Transverse colon (tissue), 4 donors: ENCODE measurements around the gene LSMEM2. TPM values are rescaled to one million over a fixed set of nuclear protein-coding genes. Genes with fewer than 3 reads are reported as not detected.
A peak's percentile ranks its signal among the peaks of the same experiment; 100 is the strongest.

Experiments
- DNase-seq: peaks from one replicate; pipeline ENCODE4 v3.0.0-alpha.2; 2019
- H3K27ac ChIP-seq, 4 donors: fragments of 200-600 bp; sonication (generic); 2 replicates each; pipeline ENCODE4 v1.5.1; 2016 to 2018; ENCODE audit warnings: inconsistent platforms in 4 of 4
- H3K27me3 ChIP-seq: fragments of 200-600 bp; sonication (generic); 2 replicates; pipeline ENCODE4 v1.5.1; 2017; ENCODE audit warnings: inconsistent platforms
- H3K36me3 ChIP-seq, 4 donors: fragments of 200-600 bp; sonication (generic); 2 replicates each; pipeline ENCODE4 v1.5.1; 2017 to 2019; ENCODE audit warnings: inconsistent platforms in 4 of 4
- H3K4me1 ChIP-seq, 4 donors: fragments of 200-600 bp; sonication (generic); 2 replicates each; pipeline ENCODE4 v1.5.1; 2017 to 2020; ENCODE audit warnings: inconsistent platforms in 4 of 4
- H3K4me3 ChIP-seq, 4 donors: fragments of 200-600 bp; sonication (generic); 1 replicate in 1 of 4; 2 replicates in 3 of 4; pipeline versions ENCODE4 v1.5.1 to v1.6.1; 2017 to 2019; ENCODE audit warnings: inconsistent platforms in 4 of 4
- H3K9me3 ChIP-seq, 2 donors: fragments of 200-600 bp; sonication (generic); 2 replicates each; pipeline ENCODE4 v1.5.1; 2017 to 2019; ENCODE audit warnings: inconsistent platforms in 2 of 2
- CTCF ChIP-seq, 5 experiments: fragments of 200-600 bp in 3 of 5; fragments of 450-650 bp in 2 of 5; sonication (generic) in 3 of 5; IDR thresholded peaks; 1 replicate in 2 of 5; 2 replicates in 3 of 5; pipeline ENCODE4 v1.5.1; 2016 to 2017; ENCODE audit warnings: antibody characterized with exemption in 5 of 5, inconsistent platforms in 3 of 5, mild to moderate bottlenecking in 2 of 5, moderate library complexity in 1 of 5
- EP300 ChIP-seq: sonication (generic); formaldehyde crosslinking; IDR thresholded peaks from one replicate; pipeline ENCODE4 v1.6.1; 2017; ENCODE audit warnings: antibody characterized with exemption, low read depth
- POLR2A ChIP-seq: fragments of 450-650 bp; IDR thresholded peaks from one replicate; pipeline ENCODE4 v1.6.1; 2016; ENCODE audit warnings: antibody characterized with exemption, mild to moderate bottlenecking, moderate library complexity
- POLR2AphosphoS5 ChIP-seq, 3 donors: sonication (generic); formaldehyde crosslinking; IDR thresholded peaks; one replicate each; pipeline ENCODE4 v1.6.1; 2016; ENCODE audit warnings: antibody characterized with exemption in 3 of 3
- whole genome bisulfite sequencing, 2 donors: methylation state at CpG; one replicate each; pipeline ENCODE4 v1.1.5; 2018; ENCODE audit warnings: low coverage in 1 of 2; 5-methylcytosine and 5-hydroxymethylcytosine counted together
- in situ Hi-C, 4 donors: fragments of 200-750 bp; cut with MboI; loops; one replicate each; pipeline versions ENCODE4 v1.15.0 to v1.15.1; 2017; ENCODE audit warnings: low sequenced_read_pairs in 3 of 4, low pct_ligation_motif_present in 1 of 4, low pct_unique_long_range_greater_than_20kb in 1 of 4
- intact Hi-C: fragments of 100-400 bp; cut with DNase I; formaldehyde crosslinking; loops from one replicate; pipeline ENCODE4 v1.15.1; 2023; ENCODE audit warnings: low total_unique reads
- total RNA-seq, 4 donors: library from RNA; depleted of rRNA; stranded (reverse); fragments of >200 nt; gene quantifications; one replicate each; pipeline ENCODE4 v1.1.0, GENCODE V29; 2016

Gene LSMEM2
- total RNA-seq, 4 donors from 2014 or later: not detected

DNA sequence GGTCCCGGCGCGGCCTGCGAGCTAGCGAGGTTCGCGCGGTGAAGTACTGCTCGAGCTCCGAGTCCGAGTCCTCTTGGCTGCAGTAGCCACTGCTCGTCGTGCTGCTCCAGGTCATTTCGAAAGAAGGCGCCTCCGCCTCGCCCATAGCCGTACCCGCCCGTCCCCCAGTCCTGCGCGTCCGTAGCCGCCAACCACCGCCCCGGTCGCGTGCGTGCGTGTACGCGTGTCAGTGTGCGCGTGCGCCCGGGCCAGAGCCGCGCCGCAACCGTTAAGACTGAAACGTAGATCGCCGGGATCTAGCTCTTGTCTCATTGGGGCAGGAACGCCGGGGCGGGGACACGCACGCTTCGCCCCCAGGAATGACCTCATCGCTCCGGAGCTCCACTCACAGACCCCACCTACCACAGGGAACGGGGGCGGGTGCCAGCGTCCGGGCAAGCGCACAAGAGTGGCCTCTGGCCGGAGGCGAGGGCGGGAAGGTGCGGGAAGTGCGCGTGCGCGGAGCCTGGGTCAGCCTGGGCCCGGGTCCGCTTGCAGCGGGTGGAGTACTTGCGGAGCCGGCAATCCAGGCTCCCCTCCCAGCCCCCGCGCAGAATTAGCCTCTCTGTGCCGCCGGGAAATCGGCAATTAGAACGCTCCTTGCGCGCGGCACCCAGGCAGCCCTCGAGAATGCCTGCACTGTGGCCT lies 58.4 kb downstream of the LSMEM2 start:
- DNase-seq: peak; percentile 100
- in situ Hi-C loops: no loop called here
- TF ChIP-seq EP300 (peak; percentile 1), POLR2AphosphoS5 (IDR thresholded peaks at IDR 0.05) (peak; percentile 97 to 98 (median 97)), POLR2A (peak; percentile 92), CTCF (IDR thresholded peaks at IDR 0.05) (no peak)

More for the DNA sequence above, 58.4 kb downstream of the LSMEM2 start:
- H3K36me3 ChIP-seq: no peaks in the 10 kb centered on the region
- H3K27me3 ChIP-seq: no peaks in the 10 kb centered on the region
- peak overlapping the region; percentile 49 to 91 (median 60) for H3K4me3 ChIP-seq
- peaks cover 26 to 74% (median 59%) of the 10 kb centered on the region in 4 donors for H3K4me1 ChIP-seq
- H3K9me3 ChIP-seq: no peaks in the 10 kb centered on the region
- WGBS, 2 donors: 0% methylated on average over 71 of the region's 79 CpGs; no CpG with 5 or more reads in 1 of the 2 donors
- intact Hi-C loops: loop anchor here (10.0 kb wide), 1 partner anchor 1947 kb away; the partner anchor contains the start of gene GLYCTK
- H3K27ac ChIP-seq: peak overlapping the region; percentile 93 to 99 (median 98)

Other genes starting within 250 kb of the LSMEM2 start
- gene RBM5, start 190.2 kb upstream of the LSMEM2 start, total RNA-seq: 100 to 1,000 TPM; 238 to 391 (median 304) TPM
- gene SEMA3F, start 123.8 kb upstream of the LSMEM2 start, total RNA-seq: 10 to 100 TPM in 1 of 4 donors, 1 to 10 TPM in 3; 1.9 to 30.6 (median 3.8) TPM
- not detected for gene GNAT1, start 87.5 kb upstream of the LSMEM2 start, total RNA-seq
- not detected for gene SLC38A3, start 73.8 kb upstream of the LSMEM2 start, total RNA-seq
- gene GNAI2, start 42.9 kb upstream of the LSMEM2 start, total RNA-seq: 100 to 1,000 TPM in 1 of 4 donors, 10 to 100 TPM in 3; 69.6 to 322 (median 74.8) TPM
- gene SEMA3B, start 9.9 kb upstream of the LSMEM2 start, total RNA-seq: 100 to 1,000 TPM in 2 of 4 donors, 10 to 100 TPM in 2; 59.5 to 423 (median 122) TPM
- gene IFRD2, start 13.3 kb downstream of the LSMEM2 start, total RNA-seq: 100 to 1,000 TPM in 1 of 4 donors, 10 to 100 TPM in 3; 44.9 to 183 (median 59.5) TPM
- gene HYAL3, start 20.3 kb downstream of the LSMEM2 start, total RNA-seq: 10 to 100 TPM in 1 of 4 donors, 1 to 10 TPM in 2, under 1 TPM in 1; 0.79 to 11.2 (median 3.8) TPM
- 10 to 100 TPM in 1 of 4 donors, 1 to 10 TPM in 3; 5.2 to 13.0 (median 7.8) TPM for gene NAA80, start 20.3 kb downstream of the LSMEM2 start, total RNA-seq
- 10 to 100 TPM in 1 of 4 donors, 1 to 10 TPM in 3; 1.8 to 13.8 (median 3.8) TPM for gene HYAL1, start 24.5 kb downstream of the LSMEM2 start, total RNA-seq
- 10 to 100 TPM; 18.7 to 51.1 (median 32.0) TPM for gene HYAL2, start 43.7 kb downstream of the LSMEM2 start, total RNA-seq
- 10 to 100 TPM in 3 of 4 donors, 1 to 10 TPM in 1; 7.9 to 39.6 (median 28.0) TPM for gene TUSC2, start 49.1 kb downstream of the LSMEM2 start, total RNA-seq
- 10 to 100 TPM in 3 of 4 donors, 1 to 10 TPM in 1; 9.8 to 29.2 (median 21.7) TPM for gene RASSF1, start 61.7 kb downstream of the LSMEM2 start, total RNA-seq
- not detected for gene ZMYND10, start 66.6 kb downstream of the LSMEM2 start, total RNA-seq
- gene NPRL2, start 71.7 kb downstream of the LSMEM2 start, total RNA-seq: 10 to 100 TPM in 2 of 4 donors, 1 to 10 TPM in 2; 6.0 to 29.2 (median 13.1) TPM
- gene CYB561D2, start 71.8 kb downstream of the LSMEM2 start, total RNA-seq: 10 to 100 TPM; 23.7 to 53.9 (median 35.6) TPM
- 100 to 1,000 TPM in 1 of 4 donors, 10 to 100 TPM in 3; 71.8 to 103 (median 81.9) TPM for gene TMEM115, start 80.4 kb downstream of the LSMEM2 start, total RNA-seq
- gene CACNA2D2, start 224.5 kb downstream of the LSMEM2 start, total RNA-seq: 1 to 10 TPM in 2 of 4 donors, under 1 TPM in 2; 0.48 to 2.2 (median 0.87) TPM